Stimulated activated CD4-positive, alpha-beta T cell treated with anti-CD3 and anti-CD28 coated beads, Interleukin-4, amount 100 ng/mL, for 48 hours (primary cell): ENCODE results near the gene FRMPD2.
"Not testable (repeated sequence)": the region's sequence is repeated elsewhere in the genome, so short reads cannot be mapped to it uniquely, and the experiment has no call there.

Source experiments
- DNase-seq, 2 donors: peaks; one replicate each; pipeline ENCODE4 v3.0.0-alpha.2; 2020; ENCODE audit warnings: low read depth in 2 of 2

The FRMPD2 gene

DNA sequence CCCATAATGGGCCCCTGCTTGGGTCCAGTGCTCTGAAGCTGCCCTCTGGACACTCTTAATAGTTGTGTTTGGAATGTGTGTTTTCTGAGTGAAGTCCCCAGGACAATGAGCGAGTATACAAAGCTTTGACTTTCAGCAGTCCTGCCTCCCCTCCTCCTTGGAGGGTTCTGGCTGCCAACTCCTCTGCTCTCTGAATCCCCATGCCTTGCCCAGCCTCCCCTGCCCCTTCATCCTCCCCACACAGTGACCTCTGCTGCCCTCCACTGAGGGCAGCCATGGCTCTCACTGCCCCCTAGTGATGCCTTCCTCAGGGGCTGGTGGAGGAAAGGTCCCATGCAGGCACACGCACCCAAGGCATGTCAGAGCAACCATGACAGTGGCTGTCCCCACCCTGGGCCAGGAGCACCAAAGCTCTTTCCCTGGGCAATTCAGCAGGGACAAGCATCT lies 40.9 kb downstream of the FRMPD2 start:
- DNase-seq = no peak

DNA sequence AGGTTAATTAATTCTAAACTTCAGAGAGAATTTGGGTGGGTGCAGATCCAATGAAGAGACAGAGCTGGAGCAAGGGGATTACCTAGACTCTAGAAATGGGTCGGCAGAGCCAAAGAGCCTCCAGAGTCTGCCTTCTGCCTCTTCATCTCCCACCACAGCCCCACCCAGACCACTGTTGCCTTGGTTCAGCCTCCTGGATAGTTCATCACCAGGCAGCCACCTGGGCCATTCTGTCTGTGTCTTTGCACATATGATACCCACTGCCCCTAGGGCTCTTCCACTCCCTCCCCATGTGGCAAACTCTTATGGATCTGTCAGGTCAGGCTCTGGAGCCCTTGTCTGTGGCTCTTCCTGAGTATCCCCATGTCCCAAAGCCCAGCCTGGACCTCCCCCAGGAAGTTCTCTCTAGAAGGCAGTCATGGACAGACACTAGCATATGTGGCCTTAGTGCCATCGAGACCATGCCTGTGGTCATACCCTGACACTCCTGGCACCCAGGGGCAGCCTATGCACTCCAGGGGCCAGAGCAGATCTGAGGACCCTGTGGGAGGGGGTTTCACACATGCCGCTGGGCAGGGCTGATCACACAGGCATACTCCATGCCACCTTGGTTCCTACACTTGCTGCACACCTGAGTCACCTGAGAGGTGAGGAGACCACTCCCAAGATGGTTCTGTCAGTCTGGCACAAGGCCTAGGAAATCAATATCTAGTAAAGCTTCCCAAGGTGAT lies 41.6 kb downstream of the FRMPD2 start:
- no peak for DNase-seq

DNA sequence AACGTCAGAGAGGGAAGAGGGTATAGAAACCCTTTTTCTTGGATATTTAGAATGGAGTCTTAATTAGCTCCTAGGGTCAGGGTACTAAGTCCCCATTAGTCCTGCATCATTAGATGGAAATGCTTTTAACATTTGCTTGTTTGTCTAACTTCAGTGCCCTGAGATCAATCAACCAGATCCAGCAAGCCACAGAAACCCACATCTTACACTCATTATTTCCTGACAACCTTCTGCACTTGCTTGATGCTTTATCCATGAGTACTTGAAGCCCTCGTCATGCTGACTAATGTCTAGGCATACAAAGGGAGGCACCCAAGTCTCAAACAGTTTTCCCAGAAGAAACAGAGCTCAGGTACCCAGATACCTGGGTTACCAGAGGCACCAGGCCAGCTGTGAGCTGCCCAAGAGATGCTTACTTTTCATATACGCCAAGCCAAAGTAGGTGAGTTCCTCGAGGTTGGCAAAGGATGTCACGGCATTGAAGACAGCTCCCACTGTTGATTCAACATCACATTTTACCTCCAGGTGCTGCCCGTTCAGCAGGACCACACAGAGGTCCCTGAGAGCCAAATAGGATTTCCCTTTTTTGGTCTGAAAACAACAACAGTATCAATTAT lies 42.7 kb downstream of the FRMPD2 start:
- no peak for DNase-seq

DNA sequence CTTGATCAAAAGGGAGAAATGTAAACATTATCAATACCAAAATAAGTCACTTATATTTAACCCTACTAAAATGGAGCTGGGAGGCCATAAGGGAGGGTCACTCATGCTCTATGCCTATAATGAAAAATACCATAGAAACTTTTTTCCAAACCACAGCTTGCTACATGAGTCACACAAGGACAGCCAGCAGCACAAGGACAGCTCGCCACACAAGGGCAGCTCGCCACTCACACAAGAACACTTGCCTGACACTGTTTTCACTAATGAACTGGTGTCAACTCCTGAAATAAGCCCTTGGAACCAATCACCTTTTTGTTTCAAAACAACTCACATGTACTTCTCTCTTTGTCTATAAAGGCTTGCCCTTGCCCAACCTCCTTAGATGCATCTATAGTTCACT lies 43.3 kb downstream of the FRMPD2 start:
- no peak for DNase-seq

DNA sequence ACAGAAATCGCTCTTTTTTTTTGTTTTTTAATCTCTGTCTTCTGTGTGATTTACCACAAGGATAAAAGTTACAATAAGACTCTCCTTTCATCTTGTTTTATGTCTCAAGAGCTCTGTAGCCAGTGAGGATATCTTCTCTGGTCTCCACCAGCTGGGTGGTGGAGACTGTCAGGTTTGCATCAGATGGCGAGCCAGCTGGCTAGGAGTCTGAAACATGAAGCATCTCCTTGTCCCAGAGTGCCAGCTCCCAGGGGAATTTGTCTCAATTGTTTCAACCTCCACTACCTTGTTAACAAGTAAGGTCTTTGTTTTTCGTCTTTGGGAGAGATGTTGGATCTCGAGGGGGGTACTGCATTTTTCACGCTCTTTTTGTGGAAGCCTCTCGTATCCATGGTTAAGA lies 47.3 kb downstream of the FRMPD2 start:
- DNase-seq = no peak

DNA sequence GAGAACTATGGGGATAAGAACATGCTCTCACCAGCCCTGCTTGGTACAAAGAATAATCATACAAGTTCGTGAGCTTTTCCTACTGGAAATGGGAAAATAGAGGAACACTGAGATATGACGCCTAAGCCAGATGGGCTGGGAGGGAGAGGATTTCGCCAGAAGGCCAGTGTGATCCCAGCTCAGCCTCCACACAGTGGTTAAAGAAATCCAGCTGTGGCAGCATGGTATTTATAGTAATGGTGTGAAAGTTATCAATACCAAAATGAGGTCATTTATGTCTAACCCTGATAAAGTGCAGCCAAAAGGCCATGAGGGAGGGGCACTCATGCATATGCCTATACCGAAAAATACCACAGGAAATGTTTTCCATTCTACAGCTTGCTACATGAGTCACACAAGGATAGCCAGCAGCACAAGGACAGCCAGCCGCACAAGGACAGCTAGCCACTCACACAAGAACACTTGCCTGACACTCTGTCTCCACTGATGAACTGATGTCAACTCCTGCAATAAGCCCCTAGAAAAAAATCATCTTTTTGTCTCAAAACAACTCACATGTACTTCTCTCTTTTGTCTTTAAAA lies 49.4 kb downstream of the FRMPD2 start:
- no peak for DNase-seq

DNA sequence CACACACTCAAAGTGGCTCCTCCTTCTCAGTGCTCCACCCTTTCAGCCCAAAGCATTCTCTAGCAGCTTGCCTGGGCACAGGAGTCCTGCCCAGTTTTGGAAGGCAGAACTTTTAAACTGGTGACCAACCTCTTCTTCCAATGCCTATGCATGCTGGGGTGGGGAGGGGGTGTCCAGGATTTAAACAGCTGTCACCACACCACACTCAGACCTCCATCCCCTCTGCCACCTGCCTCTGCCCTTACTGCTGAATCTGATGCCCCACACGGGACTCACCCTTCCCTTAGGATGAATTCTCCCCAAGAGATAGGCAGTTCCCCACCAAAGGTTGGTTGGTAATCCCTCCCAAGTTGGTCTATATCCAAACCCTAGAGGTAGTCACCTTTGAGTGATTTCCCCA lies 50.2 kb downstream of the FRMPD2 start:
- no peak for DNase-seq

DNA sequence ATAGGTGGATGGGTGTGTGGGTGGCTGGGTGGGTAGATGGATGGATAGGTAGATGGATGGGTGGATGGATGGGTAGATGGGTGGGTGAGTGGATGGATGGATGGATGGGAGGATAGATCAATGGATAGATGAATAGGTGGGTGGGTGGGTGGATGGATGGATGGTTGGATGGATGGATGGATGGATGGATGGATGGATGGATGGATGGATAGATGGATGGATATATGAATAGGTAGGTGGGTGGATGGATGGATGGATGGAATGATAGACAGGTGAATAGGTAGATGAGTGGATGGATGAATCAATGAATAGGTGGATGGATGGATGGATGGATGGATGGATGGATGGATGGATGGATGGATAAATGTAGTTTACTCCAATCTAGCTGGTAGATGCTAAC lies 52.7 kb downstream of the FRMPD2 start:
- DNase-seq = no peak

DNA sequence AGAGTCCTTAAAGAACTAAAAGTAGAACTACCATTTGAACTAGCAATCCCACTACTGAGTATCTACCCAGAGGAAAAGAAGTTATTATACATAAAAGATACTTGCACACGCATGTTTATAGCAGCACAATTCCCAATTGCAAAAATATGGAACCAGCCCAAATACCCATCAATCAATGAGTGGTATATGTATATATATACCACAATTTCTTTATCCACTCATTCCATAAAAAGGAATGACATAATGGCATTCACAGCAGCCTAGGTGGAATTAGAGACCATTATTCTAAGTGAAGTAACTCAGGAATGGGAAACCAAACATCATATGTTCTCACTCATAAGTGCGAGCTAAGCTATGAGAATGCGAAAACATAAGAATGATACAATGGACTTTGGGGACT lies 53.5 kb downstream of the FRMPD2 start:
- not testable (repeated sequence) for DNase-seq

DNA sequence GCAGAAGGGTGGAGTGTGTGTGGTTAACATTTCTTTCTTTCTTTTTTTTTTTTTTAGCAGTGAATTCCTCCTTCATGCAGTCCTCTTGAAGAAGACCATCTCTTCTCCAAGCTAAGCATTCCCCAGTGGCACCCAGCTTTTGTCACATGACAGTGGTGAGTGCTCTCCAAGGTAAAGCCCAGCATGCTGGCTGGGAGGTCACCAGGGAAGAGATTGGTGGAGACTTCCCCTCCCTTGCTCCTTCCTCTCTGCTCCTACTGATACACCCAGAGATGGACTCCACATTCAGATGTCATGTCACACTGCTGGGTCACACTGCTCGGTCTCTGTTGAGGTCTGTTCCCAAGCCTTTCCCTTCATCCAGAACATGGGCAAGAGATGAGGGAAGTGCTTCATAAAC lies 55.3 kb downstream of the FRMPD2 start:
- no peak for DNase-seq

DNA sequence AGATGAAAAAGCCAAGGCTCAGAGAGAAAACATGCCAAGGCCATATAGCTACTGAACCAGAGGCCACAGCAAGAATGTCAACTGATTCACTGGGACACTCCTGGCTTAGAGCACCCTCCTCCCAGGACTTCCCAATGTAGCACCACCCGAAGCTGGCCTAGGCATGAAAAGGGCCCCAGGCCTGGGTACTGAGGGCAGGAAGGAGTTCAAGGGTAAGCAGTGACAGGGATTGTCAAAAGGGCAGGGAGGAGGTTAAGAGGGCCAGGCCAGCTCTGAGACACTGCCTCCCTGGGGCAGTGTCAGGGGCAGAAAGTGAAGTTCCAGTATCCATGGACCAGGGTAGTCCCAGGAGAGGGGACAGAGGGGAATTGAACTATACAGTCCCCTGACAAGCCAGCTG lies 57.8 kb downstream of the FRMPD2 start:
- DNase-seq = no peak

DNA sequence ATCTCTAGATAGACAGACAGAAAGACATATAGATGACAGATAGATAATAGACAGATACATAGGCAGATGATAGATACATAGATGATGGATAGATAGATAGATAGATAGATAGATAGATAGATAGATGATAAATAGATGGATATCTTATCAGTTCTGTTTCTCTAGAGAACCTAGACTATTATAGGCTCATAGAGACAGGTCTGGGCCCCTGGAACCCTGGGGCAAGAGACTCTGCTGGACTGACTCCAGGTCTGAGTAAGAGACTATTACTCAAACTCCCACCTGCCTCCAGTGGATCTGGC lies 58.3 kb downstream of the FRMPD2 start:
- no peak for DNase-seq

DNA sequence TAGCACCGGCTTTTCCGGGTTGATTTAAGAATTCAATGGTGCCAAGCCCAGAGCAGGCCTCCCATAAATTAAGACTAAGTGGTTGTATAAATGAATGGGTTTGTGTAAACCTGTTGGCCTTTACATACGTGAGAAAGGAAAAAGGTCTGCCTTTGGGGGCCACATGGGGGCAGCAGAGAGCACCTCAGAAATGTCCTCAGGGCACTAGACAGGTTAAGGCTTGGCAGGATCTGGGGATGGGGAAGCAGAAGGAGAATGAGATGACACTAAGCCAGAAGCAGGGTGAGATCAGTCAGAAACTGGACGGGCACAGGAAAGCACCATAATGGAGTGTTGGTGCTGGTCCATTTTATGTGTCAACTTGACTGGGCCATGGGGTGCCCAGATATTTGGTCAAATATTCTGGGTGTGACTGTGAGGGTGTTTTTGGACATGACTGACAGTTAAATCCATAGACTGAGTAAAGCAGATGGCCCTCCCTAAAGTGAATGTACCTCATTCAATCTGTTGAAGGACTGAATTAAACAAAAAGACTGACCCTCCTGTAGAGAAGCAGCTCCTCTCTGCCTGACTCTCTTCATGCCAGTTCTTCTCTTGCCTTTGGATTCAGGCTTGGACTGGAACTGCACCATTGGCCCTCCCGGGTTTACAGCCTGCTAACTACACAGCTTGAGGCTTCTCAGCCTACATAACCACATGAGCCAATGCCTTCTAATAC lies 58.9 kb downstream of the FRMPD2 start:
- peak; percentile 33 to 52 for DNase-seq

DNA sequence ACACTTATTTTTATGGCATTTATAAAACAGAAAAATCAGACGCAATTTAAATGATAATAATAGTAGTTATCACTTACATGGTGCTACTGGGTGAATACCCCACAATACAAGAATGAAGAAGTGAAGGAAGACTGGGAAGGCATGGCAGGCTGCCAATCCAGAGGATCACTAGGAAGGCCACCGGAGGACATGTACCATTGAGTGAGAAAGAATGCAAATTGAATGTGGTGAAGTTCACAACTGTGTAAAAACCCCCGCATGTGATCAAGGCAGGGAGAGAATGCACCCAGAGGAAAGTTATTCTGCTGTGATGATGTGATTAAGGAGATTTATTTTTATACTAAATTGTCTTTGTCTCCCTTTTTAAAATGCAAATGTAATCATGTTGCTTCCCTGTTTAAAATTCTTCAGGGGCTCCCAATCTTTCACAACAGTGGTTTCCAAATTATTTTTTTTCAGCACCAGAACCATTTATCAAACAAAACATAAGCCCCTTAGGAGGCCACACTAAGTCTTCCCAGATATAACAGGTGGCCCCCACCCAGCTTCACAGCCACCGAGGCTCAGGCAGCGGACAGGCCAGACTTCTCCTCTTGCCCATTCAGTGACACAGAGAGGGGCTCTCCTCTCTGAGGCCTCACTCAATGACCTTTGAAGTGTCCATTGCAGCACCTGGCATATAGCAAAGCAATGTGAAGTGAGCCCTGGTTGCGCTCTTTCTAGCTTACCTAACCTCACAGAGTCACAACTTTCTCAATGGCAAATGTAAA lies 59.6 kb downstream of the FRMPD2 start:
- no peak for DNase-seq

DNA sequence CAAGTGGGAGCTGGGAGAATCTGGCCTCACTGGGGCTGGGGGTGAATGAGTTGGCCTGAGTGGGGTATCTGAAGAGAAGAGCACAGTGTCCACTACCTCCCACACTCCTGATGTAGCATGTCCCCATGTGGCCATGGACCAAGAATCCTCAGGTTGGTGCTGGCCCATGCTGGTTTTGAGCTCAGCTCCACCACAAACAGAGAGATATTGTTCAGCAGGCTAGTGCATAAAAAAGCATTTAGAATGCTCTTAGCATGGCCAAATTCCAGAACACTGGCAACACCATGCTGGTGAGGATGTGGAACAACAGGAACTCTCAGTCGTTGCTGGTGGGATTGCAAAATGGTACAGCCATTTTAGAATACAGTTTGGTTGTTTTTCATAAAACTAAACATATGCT lies 61.4 kb downstream of the FRMPD2 start:
- DNase-seq = no peak

DNA sequence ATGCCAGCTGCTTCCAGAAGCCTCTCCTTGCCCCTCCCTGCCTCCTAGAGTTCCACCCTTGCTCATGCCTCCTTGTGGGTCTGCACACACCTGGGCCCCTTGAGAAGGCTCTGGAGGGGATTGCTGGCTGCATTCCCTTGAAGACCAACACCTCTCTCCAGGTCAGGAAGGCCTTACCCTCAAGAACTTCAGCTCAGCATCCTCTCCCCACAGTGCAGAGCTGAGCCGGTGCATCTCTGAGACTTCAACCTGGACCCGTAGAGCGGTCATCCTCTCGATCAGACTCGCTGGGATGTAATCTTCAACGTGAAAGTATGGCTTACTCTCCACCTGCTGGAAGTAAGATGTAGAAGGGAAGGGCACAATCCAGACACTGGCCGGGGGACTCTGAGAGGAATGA lies 62.7 kb downstream of the FRMPD2 start:
- no peak for DNase-seq

DNA sequence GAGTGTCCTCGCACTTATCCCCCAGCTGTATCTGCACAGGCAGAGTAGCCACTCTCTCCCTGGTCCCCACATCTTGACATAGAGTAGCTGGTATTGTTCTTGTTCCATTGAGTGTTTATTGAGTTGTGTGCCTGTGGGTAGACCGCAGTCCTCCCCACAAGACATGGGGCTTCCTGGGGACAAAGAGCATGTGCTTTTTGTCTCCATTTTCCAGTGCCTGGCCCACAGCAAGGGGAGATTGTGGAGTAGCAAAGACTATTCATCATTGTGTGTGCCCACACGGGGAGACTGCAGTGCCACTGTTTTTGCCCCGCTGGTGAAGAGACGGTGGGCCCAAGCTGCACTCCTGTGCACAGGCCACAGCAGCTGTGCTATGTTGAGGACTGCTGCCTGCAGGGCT lies 63.5 kb downstream of the FRMPD2 start:
- DNase-seq = no peak

DNA sequence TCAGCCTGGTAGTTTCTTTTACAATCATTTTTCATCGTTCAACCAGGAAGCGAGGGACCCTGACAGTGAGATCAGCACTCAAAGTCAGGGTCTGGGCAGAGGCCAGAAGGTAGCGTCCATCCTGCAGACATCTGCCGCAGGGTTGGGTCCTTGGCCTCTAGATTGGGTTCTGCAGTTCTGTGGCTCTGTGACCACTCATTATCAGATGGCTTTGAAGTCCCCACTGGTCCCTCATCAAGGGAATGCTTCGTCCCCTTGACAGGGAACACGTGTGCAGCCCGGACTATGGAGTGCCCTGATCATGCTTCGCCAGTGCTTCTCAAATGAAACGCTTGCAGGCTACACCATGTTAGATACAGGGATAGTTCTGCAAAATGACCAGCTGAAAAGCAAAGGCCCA lies 64.1 kb downstream of the FRMPD2 start:
- DNase-seq = no peak

DNA sequence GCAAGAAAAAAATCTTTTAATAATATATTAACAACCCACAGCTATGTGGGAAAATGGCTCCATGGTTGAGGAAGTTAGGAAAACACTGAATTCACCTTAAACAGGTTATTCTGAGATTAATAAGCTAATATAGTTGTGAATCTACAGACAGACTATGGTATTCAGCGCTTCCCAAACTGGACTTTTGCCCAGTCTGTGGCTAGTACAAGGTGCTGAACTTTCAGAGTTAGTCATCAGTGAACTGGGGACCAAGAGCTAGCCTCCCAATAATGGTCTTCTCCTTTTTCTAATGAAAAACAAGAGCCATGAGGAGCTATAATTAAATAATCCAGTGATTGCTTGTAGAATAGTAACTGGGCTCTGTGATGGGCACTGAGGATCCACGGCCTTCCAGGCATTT lies 65.3 kb downstream of the FRMPD2 start:
- no peak for DNase-seq

DNA sequence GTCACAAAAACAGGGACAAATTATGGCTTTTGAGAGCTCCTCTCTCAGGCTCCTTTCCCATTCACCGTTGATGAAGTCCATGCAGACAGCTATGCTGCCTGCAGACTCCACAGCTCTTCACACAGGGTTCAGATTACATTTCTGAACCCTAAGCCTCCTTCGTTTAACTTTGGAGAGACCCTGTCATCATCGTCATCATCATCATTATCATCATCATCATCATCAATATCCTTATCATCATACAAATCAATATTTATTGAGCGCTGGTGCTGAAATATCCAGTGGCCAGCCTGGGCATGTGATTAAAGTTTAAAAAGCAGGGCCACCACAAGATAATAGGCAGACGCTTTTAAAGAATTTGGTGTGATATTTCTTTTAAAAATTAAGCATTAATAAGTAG lies 66.6 kb downstream of the FRMPD2 start:
- DNase-seq = no peak

DNA sequence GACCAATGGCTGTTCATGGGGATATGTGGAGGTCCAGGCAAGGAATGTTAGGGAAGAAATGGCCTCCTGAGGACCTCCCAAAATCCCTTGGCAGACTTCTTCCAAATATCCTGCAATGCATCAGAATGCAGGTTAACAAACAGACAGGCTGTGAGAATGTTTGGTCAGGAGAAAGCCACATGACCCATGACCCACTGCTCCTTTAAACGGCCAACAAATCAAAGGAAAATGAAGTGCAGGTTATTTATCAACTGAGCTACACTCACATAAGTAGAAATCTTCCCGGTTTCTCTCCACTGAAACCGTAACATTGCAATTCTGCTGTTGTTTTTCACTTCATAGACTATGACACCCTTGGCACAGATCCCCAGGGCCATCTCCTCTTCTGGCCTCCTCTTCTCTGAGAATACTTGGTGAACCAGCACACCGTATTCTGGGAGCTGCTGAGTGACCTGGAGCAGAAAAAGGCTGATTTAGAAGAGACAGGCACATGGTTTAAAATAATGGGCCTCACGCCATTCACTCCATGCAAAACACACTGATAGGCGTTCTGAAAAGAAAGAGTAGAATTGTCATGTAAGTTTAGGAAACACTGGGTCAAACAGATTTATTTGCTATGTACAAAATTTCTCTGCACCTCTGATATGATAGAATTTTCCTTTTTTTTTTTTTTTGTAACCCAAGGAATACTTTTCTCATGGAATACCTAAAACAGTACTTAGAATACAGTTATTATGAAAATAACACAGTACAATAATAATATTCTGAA lies 67.8 kb downstream of the FRMPD2 start:
- no peak for DNase-seq
